Measurements from ENCODE around the gene KHDC4. TPM values are rescaled to one million over a fixed set of nuclear protein-coding genes. Genes with fewer than 3 reads are reported as not detected.

Gene KHDC4
- total and polyA plus RNA-seq, 9 of the 15 experiments (the other 6 are each of a cell fraction or from before 2014, with no cell fraction given), result 12.1 to 185 (median 65.6) TPM

DNA sequence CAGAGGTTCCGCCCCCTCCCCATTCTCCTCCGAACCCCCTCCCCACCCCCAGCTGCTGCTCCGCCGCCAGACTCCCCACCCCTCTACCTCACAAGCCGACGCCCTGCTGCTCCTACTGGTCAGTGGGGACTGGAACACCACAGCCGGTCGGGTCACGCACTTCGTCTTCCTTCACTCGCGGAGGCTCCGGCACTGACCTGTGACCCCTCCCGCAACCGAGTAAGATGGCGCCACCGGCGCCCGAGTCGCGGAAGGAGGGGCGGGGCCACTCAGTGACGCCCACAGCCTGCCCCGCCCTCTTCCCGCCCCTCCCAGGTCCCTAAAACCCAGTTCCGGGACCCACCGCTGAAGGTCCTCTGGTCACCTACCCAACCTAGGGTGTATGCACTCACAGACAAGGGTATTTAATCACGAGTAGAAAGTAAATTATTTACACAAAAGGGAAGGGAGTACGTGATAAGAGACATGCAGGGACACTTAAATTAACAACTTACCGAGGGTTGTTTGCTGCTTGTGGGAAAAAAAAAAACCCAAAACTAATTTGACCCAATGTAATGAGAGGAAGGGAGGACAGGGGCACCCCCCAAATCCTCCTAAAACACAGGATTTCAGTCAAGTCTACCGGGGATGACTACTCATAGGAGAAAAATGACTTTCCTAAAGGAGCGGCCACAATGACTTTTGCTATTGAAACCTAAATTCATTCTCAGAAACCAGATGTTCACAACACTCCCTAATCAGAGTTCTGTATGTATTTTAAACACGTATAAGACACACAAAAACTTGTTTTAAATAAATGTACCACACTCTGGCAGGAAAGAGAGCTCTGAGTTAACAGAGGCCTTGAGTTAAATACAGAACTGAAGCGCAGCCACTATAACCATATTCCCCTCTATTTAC lies 22.8 kb downstream of the KHDC4 start, which contains the start of gene RIT1 (continued):
- TF ChIP-seq POLR2AphosphoS2 (IDR thresholded peaks at IDR 0.05; ENCODE audit: low read length) (peak; percentile 98), ZNF41 (CRISPR knock-in tag; conservative IDR thresholded peaks at IDR 0.05) (no peak), HNRNPH1 (optimal IDR thresholded peaks at IDR 0.05; ENCODE audit: low read depth, low read length) (no peak), DPF2 (IDR thresholded peaks at IDR 0.05) (peak; percentile 28; the same call in 1 of the 2 replicates), ZC3H4 (CRISPR knock-in tag; IDR thresholded peaks at IDR 0.05; ENCODE audit: borderline replicate concordance) (no peak), RBM22 (IDR thresholded peaks at IDR 0.05; ENCODE audit: low read depth, low read length, poor library complexity, severe bottlenecking) (peak; percentile 77), KDM1A (IDR thresholded peaks at IDR 0.05) (no peak), PML (IDR thresholded peaks at IDR 0.05; ENCODE audit: low read length) (peak; percentile 10; the same call in 1 of the 2 replicates), ZNF354B (CRISPR knock-in tag; IDR thresholded peaks at IDR 0.05) (no peak), CCNT2 (IDR thresholded peaks at IDR 0.05; ENCODE audit: borderline replicate concordance, extremely low read depth, insufficient read length, low read depth, low read length) (peak; percentile 70), HDGF (IDR thresholded peaks at IDR 0.05) (no peak), ETV1 (tag; conservative IDR thresholded peaks at IDR 0.05; ENCODE audit: low read depth) (no peak), FOSL1 (tag; conservative IDR thresholded peaks at IDR 0.05) (peak; percentile 23; the same call in 1 of the 2 replicates), SRF (CRISPR knock-in tag; IDR thresholded peaks at IDR 0.05) (no peak), KAT7 (CRISPR knock-in tag; IDR thresholded peaks at IDR 0.05; ENCODE audit: borderline replicate concordance) (no peak), TAF7 (tag; IDR thresholded peaks at IDR 0.05) (no peak), HDAC3 (IDR thresholded peaks at IDR 0.05; ENCODE audit: borderline replicate concordance, partially characterized antibody) (no peak), JUND (IDR thresholded peaks at IDR 0.05; ENCODE audit: borderline replicate concordance, low read depth, low read length) (0 out of 2 replicates have a peak, but pooled peaks have one; percentile 33), JUND (tag; IDR thresholded peaks at IDR 0.05; ENCODE audit: borderline replicate concordance, low read depth, low read length) (no peak; the same call in 2 of the 3 replicates), KLF1 (tag; IDR thresholded peaks at IDR 0.05) (no peak)
- TF ChIP-seq, protein P1, sequence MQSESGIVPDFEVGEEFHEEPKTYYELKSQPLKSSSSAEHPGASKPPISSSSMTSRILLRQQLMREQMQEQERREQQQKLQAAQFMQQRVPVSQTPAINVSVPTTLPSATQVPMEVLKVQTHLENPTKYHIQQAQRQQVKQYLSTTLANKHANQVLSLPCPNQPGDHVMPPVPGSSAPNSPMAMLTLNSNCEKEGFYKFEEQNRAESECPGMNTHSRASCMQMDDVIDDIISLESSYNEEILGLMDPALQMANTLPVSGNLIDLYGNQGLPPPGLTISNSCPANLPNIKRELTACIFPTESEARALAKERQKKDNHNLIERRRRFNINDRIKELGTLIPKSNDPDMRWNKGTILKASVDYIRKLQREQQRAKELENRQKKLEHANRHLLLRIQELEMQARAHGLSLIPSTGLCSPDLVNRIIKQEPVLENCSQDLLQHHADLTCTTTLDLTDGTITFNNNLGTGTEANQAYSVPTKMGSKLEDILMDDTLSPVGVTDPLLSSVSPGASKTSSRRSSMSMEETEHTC (IDR thresholded peaks at IDR 0.05), result peak; percentile 15; the same call in 1 of the 2 replicates
- TF ChIP-seq, protein P2, sequence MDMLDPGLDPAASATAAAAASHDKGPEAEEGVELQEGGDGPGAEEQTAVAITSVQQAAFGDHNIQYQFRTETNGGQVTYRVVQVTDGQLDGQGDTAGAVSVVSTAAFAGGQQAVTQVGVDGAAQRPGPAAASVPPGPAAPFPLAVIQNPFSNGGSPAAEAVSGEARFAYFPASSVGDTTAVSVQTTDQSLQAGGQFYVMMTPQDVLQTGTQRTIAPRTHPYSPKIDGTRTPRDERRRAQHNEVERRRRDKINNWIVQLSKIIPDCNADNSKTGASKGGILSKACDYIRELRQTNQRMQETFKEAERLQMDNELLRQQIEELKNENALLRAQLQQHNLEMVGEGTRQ (CRISPR knock-in tag; IDR thresholded peaks at IDR 0.05), result no peak
- TF ChIP-seq, protein P3, sequence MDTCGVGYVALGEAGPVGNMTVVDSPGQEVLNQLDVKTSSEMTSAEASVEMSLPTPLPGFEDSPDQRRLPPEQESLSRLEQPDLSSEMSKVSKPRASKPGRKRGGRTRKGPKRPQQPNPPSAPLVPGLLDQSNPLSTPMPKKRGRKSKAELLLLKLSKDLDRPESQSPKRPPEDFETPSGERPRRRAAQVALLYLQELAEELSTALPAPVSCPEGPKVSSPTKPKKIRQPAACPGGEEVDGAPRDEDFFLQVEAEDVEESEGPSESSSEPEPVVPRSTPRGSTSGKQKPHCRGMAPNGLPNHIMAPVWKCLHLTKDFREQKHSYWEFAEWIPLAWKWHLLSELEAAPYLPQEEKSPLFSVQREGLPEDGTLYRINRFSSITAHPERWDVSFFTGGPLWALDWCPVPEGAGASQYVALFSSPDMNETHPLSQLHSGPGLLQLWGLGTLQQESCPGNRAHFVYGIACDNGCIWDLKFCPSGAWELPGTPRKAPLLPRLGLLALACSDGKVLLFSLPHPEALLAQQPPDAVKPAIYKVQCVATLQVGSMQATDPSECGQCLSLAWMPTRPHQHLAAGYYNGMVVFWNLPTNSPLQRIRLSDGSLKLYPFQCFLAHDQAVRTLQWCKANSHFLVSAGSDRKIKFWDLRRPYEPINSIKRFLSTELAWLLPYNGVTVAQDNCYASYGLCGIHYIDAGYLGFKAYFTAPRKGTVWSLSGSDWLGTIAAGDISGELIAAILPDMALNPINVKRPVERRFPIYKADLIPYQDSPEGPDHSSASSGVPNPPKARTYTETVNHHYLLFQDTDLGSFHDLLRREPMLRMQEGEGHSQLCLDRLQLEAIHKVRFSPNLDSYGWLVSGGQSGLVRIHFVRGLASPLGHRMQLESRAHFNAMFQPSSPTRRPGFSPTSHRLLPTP (IDR thresholded peaks at IDR 0.05; ENCODE audit: borderline replicate concordance, extremely low read depth, insufficient read length), result no peak

Data from K562 (cell line).